Neutrophil (primary cell): ENCODE results near the gene PAX5.

ENCODE experiments used
- H3K27ac ChIP-seq: fragments of 200-600 bp; sonication (generic); 2 replicates; pipeline ENCODE4 v1.5.1; 2016; ENCODE audit warnings: mild to moderate bottlenecking, moderate library complexity
- H3K27me3 ChIP-seq: fragments of 200-600 bp; sonication (generic); 2 replicates; pipeline ENCODE4 v1.6.0; 2016; ENCODE audit warnings: mild to moderate bottlenecking
- H3K36me3 ChIP-seq: fragments of 200-600 bp; sonication (generic); 2 replicates; pipeline ENCODE4 v1.5.1; 2017
- H3K4me1 ChIP-seq, 2 experiments: fragments of 200-600 bp in 1 of 2; sonication (generic) in 1 of 2; 1 replicate in 1 of 2; 2 replicates in 1 of 2; pipeline versions ENCODE4 v1.5.1 to v1.6.1; 2013 to 2016; ENCODE audit warnings: low read depth in 1 of 2, low read length in 1 of 2, mild to moderate bottlenecking in 1 of 2, moderate library complexity in 1 of 2; ENCODE audit not compliant: control insufficient read depth in 1 of 2, insufficient read depth in 1 of 2
- H3K4me3 ChIP-seq, 2 experiments: fragments of 200-600 bp in 1 of 2; sonication (generic) in 1 of 2; 1 replicate in 1 of 2; 2 replicates in 1 of 2; pipeline ENCODE4 v1.5.1; 2013 to 2016; ENCODE audit warnings: low read depth in 1 of 2, low read length in 1 of 2, mild to moderate bottlenecking in 1 of 2, moderate library complexity in 1 of 2
- H3K9me3 ChIP-seq: fragments of 200-600 bp; sonication (generic); 2 replicates; pipeline ENCODE4 v1.5.1; 2016
- CTCF ChIP-seq: fragments of 200-600 bp; sonication (generic); IDR thresholded peaks from 2 replicates; pipeline ENCODE4 v1.5.1; 2016; ENCODE audit warnings: antibody characterized with exemption

PAX5 gene

GRCh38 chr9:37025071-37025822, 8.8 kb downstream of the PAX5 start:
- Histone ChIP-seq H3K27me3 (peaks cover 100% of the 10 kb centered on the region), H3K36me3 (no peaks in the 10 kb centered on the region), H3K4me1 (peaks cover 13 to 30% of the 10 kb centered on the region in 2 experiments), H3K27ac (no peak overlapping the region), H3K9me3 (no peaks in the 10 kb centered on the region), H3K4me3 (peak overlapping the region in 1 of 2 experiments; percentile 26)
- TF ChIP-seq CTCF: no peak

- H3K27me3 ChIP-seq: peaks cover 100% of the 10 kb centered on the region
- H3K27ac ChIP-seq: no peak overlapping the region
- TF ChIP-seq CTCF: no peak
- no peaks in the 10 kb centered on the region for H3K36me3 ChIP-seq
- no peaks in the 10 kb centered on the region for H3K4me1 ChIP-seq
- no peak overlapping the region for H3K4me3 ChIP-seq
- no peaks in the 10 kb centered on the region for H3K9me3 ChIP-seq
Observed at GRCh38 chr9:37017546-37017945, 16.5 kb downstream of the PAX5 start.

- no peak overlapping the region for H3K27ac ChIP-seq
- H3K9me3 ChIP-seq: no peaks in the 10 kb centered on the region
- no peak for TF ChIP-seq CTCF
- peaks cover 100% of the 10 kb centered on the region for H3K27me3 ChIP-seq
- no peak overlapping the region for H3K4me3 ChIP-seq
- no peaks in the 10 kb centered on the region for H3K36me3 ChIP-seq
- H3K4me1 ChIP-seq: no peaks in the 10 kb centered on the region
Observed at GRCh38 chr9:37011530-37011929, 22.5 kb downstream of the PAX5 start.

- no peaks in the 10 kb centered on the region for H3K9me3 ChIP-seq
- TF ChIP-seq CTCF: no peak
- H3K4me3 ChIP-seq: no peak overlapping the region
- no peak overlapping the region for H3K27ac ChIP-seq
- no peaks in the 10 kb centered on the region for H3K4me1 ChIP-seq
- no peaks in the 10 kb centered on the region for H3K36me3 ChIP-seq
- H3K27me3 ChIP-seq: peaks cover 100% of the 10 kb centered on the region
Observed at GRCh38 chr9:37010976-37011375, 23.1 kb downstream of the PAX5 start.

GRCh38 chr9:37010180-37010579, 23.9 kb downstream of the PAX5 start:
- Histone ChIP-seq H3K4me1 (no peaks in the 10 kb centered on the region), H3K27me3 (peaks cover 100% of the 10 kb centered on the region), H3K36me3 (no peaks in the 10 kb centered on the region), H3K4me3 (no peak overlapping the region), H3K27ac (no peak overlapping the region), H3K9me3 (no peaks in the 10 kb centered on the region)
- TF ChIP-seq CTCF: no peak
